Measurements from ENCODE around the gene MRPL43. TPM values are rescaled to one million over a fixed set of nuclear protein-coding genes. Genes with fewer than 3 reads are reported as not detected.
A peak's percentile ranks its signal among the peaks of the same experiment; 100 is the strongest.
"Not testable (repeated sequence)": the region's sequence is repeated elsewhere in the genome, so short reads cannot be mapped to it uniquely, and the experiment has no call there.

MRPL43 gene
- total and polyA plus RNA-seq, 9 of the 15 experiments (the other 6 are each of a cell fraction or from before 2014, with no cell fraction given), result 15.1 to 63.7 (median 37.2) TPM

DNA sequence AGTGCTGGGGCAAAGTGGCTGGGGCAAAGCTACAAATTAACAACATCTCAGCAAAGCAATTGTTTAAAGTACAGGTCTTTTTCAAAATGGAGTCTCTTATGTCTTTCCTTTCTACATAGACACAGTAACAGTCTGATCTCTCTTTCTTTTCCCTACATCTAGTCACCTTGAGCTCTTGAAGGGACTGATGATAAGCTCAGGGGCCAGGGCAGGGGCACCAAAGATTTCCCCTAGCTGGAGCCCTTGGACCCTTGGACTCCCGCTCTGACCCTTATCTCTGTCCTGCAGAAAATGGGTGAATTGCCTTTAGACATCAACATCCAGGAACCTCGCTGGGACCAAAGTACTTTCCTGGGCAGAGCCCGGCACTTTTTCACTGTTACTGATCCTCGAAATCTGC is 47.1 kb upstream of the MRPL43 start:
- CTCF ChIA-PET (ENCODE audit: low intra/inter-chr PET ratio); in situ Hi-C loops (cut with MboI); ATAC-seq; H3K9me1 ChIP-seq (ENCODE audit: control insufficient read depth, insufficient read depth, low read length); H3K79me2 ChIP-seq (ENCODE audit: control insufficient read depth, insufficient read depth, low read length); H3K9me3 ChIP-seq (replicated peaks; ENCODE audit: control insufficient read depth, insufficient read depth, low read depth, low read length); H2AFZ ChIP-seq (ENCODE audit: low read depth, low read length); H3K36me3 ChIP-seq (ENCODE audit: control insufficient read depth, insufficient read depth, low read length); H3K27me3 ChIP-seq (ENCODE audit: control insufficient read depth in 2 of 2, insufficient read depth in 2 of 2, low read length in 2 of 2); H3K27ac ChIP-seq (ENCODE audit: extremely low read depth, low read depth, low read length); H4K20me1 ChIP-seq (replicated peaks; ENCODE audit: control insufficient read depth, insufficient read depth, low read length); H3K4me3 ChIP-seq; BruUV-seq (replicated peaks); TF ChIP-seq ID3, NR4A1, ZNF740 (CRISPR knock-in tag; IDR thresholded peaks at IDR 0.05): not testable (repeated sequence)
- Histone ChIP-seq H3K9ac (ENCODE audit: insufficient read depth in 1 of 2, low read depth in 2 of 2, low read length in 2 of 2) (peak overlapping the region in 1 of 2 experiments; percentile 45; a peak in 1 of 4 replicates), H3K4me2 (ENCODE audit: insufficient read depth, low read length) (peak overlapping the region; percentile 32; the same call in 1 of the 2 replicates), H3K4me1 (replicated peaks in 1 of 2; ENCODE audit: control insufficient read depth in 2 of 2, insufficient read depth in 2 of 2, low read length in 2 of 2) (peaks cover 12 to 43% of the 10 kb centered on the region in 2 experiments; a peak in 4 of 5 replicates)
- DNase-seq (ENCODE audit: extremely low read depth in 1 of 4, low spot score in 3 of 4) (peak in 3 of 4 experiments; percentile 21 to 58 (median 53)), FAIRE-seq (peak; percentile 26)
- POLR2A ChIA-PET, result interaction anchor here (0.6 to 1.4 kb wide), 3 partner anchors 23 to 1679 kb away, joined by 3 to 5 read pairs (median 3); no protein-coding TSS in a partner anchor
- intact Hi-C loops (cut with micrococcal nuclease), result loop anchor here (5.0 to 10.0 kb wide), 2 partner anchors 33 to 410 kb away; no protein-coding TSS in a partner anchor
- WGBS (ENCODE audit: insufficient coverage, low coverage, missing lambda C conversion rate), result 0% methylated on average over 4 of the region's 4 CpGs
- TF ChIP-seq ID3 (tag; IDR thresholded peaks at IDR 0.05), result peak; percentile 47; the same call in 1 of the 2 replicates
- TF ChIP-seq, protein P1, sequence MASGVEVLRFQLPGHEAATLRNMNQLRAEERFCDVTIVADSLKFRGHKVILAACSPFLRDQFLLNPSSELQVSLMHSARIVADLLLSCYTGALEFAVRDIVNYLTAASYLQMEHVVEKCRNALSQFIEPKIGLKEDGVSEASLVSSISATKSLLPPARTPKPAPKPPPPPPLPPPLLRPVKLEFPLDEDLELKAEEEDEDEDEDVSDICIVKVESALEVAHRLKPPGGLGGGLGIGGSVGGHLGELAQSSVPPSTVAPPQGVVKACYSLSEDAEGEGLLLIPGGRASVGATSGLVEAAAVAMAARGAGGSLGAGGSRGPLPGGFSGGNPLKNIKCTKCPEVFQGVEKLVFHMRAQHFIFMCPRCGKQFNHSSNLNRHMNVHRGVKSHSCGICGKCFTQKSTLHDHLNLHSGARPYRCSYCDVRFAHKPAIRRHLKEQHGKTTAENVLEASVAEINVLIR (CRISPR knock-in tag; IDR thresholded peaks at IDR 0.05), result 0 out of 2 replicates have a peak, but pooled peaks have one; percentile 51
- peak; percentile 40 for TF ChIP-seq CBFA2T2 (conservative IDR thresholded peaks at IDR 0.05)
- peak; percentile 34; the same call in 1 of the 2 replicates for TF ChIP-seq TCF3 (CRISPR knock-in tag; IDR thresholded peaks at IDR 0.05)
- TF ChIP-seq TEAD1 (CRISPR knock-in tag; IDR thresholded peaks at IDR 0.05), result 0 out of 4 replicates have a peak, but pooled peaks of 1 of the 2 experiments have one; percentile 18
- TF ChIP-seq DDX20 (tag; IDR thresholded peaks at IDR 0.05; ENCODE audit: low read depth), result peak; percentile 47; the same call in 1 of the 2 replicates
- 0 out of 2 replicates have a peak, but pooled peaks have one; percentile 25 for TF ChIP-seq HIVEP1 (CRISPR knock-in tag; IDR thresholded peaks at IDR 0.05)
- peak; percentile 87 for TF ChIP-seq NR4A1 (tag; IDR thresholded peaks at IDR 0.05)
- TF ChIP-seq DMBX1 (CRISPR knock-in tag; IDR thresholded peaks at IDR 0.05; ENCODE audit: borderline replicate concordance), result peak; percentile 68
- 0 out of 2 replicates have a peak, but pooled peaks have one; percentile 47 for TF ChIP-seq PTRF (tag; IDR thresholded peaks at IDR 0.05)
- 0 out of 2 replicates have a peak, but pooled peaks have one; percentile 55 for TF ChIP-seq SMAD3 (CRISPR knock-in tag; conservative IDR thresholded peaks at IDR 0.05)
- peak in 1 of 2 experiments; percentile 29; a peak in 1 of 4 replicates for TF ChIP-seq KDM1A (IDR thresholded peaks at IDR 0.05)
- peak; percentile 54; the same call in 1 of the 2 replicates for TF ChIP-seq ZNF79 (CRISPR knock-in tag; IDR thresholded peaks at IDR 0.05; ENCODE audit: low read depth)
- TF ChIP-seq ZBTB7A (IDR thresholded peaks at IDR 0.05; ENCODE audit: borderline replicate concordance, control insufficient read depth, low read depth, low read length), result peak; percentile 38; the same call in 1 of the 2 replicates
- TF ChIP-seq ZNF740 (tag; IDR thresholded peaks at IDR 0.05), result peak in 1 of 2 experiments; percentile 56; a peak in 1 of 4 replicates
- TF ChIP-seq ZNF395 (CRISPR knock-in tag; IDR thresholded peaks at IDR 0.05), result 0 out of 2 replicates have a peak, but pooled peaks have one; percentile 45
